GM12892 (cell line): ENCODE results near the gene SURF4.
"Not testable (repeated sequence)": the region's sequence is repeated elsewhere in the genome, so short reads cannot be mapped to it uniquely, and the experiment has no call there.

Source experiments
- DNase-seq: peaks from one replicate; pipeline ENCODE4 v3.0.0; 2011; ENCODE audit not compliant: insufficient read length
- FAIRE-seq: peaks from 2 replicates; lab custom pipeline; 2011; peaks lifted over from hg19 to GRCh38; lab: Jason Lieb, UNC
- POLR2A ChIP-seq: IDR thresholded peaks from 2 replicates; pipeline ENCODE4 v1.6.1; 2011; ENCODE audit warnings: low read depth, low read length, control low read depth
- POLR2AphosphoS5 ChIP-seq: IDR thresholded peaks from 2 replicates; pipeline ENCODE4 v1.6.1; 2011; ENCODE audit warnings: low read depth, low read length, control low read depth
- TAF1 ChIP-seq: IDR thresholded peaks from 2 replicates; pipeline ENCODE4 v1.6.1; 2011; ENCODE audit warnings: low read depth, mild to moderate bottlenecking, control low read depth, low read length, borderline replicate concordance

The SURF4 gene

GRCh38 chr9:133380734-133381133 is 4.9 kb upstream of the SURF4 start:
- TF ChIP-seq POLR2AphosphoS5 (no peak), POLR2A (no peak), TAF1 (no peak)
- FAIRE-seq (no peak), DNase-seq (no peak)

- FAIRE-seq = no peak
- DNase-seq = no peak
- TF ChIP-seq TAF1 (no peak), POLR2A (no peak), POLR2AphosphoS5 (no peak)
These were observed 3.6 kb upstream of the SURF4 start for GRCh38 chr9:133379153-133380086.

- no peak for FAIRE-seq
- no peak for TF ChIP-seq TAF1
- TF ChIP-seq POLR2A = no peak
- no peak for TF ChIP-seq POLR2AphosphoS5
- no peak for DNase-seq
These were observed 2.6 kb upstream of the SURF4 start for GRCh38 chr9:133378408-133378962.

GRCh38 chr9:133377721-133378216 is 1.9 kb upstream of the SURF4 start:
- TF ChIP-seq POLR2AphosphoS5 (no peak), TAF1 (no peak), POLR2A (no peak)
- DNase-seq (no peak), FAIRE-seq (no peak)

- FAIRE-seq, DNase-seq: not testable (repeated sequence)
These were observed 1.4 kb upstream of the SURF4 start for GRCh38 chr9:133377280-133377679.

- FAIRE-seq (no peak), DNase-seq (peak; percentile 54)
- TF ChIP-seq POLR2A (no peak), TAF1 (no peak), POLR2AphosphoS5 (no peak)
These were observed 640 bp downstream of the SURF4 start for GRCh38 chr9:133375116-133375723.

GRCh38 chr9:133374612-133375115 is 1.2 kb downstream of the SURF4 start:
- FAIRE-seq (no peak), DNase-seq (no peak)
- no peak for TF ChIP-seq POLR2A
- TF ChIP-seq TAF1 = no peak
- TF ChIP-seq POLR2AphosphoS5 = no peak

- DNase-seq = no peak
- FAIRE-seq = no peak
- TF ChIP-seq POLR2A = no peak
- TF ChIP-seq TAF1 = no peak
- TF ChIP-seq POLR2AphosphoS5 = no peak
These were observed 3.7 kb downstream of the SURF4 start for GRCh38 chr9:133372144-133372543.

GRCh38 chr9:133371261-133371711 is 4.6 kb downstream of the SURF4 start:
- FAIRE-seq (peak; percentile 33), DNase-seq (no peak)
- TF ChIP-seq POLR2A = no peak
- no peak for TF ChIP-seq TAF1
- TF ChIP-seq POLR2AphosphoS5 = no peak

- FAIRE-seq = no peak
- TF ChIP-seq POLR2A (no peak), TAF1 (no peak), POLR2AphosphoS5 (no peak)
- DNase-seq = no peak
These were observed 5.2 kb downstream of the SURF4 start for GRCh38 chr9:133370685-133371084.

- TF ChIP-seq TAF1 (no peak), POLR2AphosphoS5 (no peak), POLR2A (no peak)
- no peak for DNase-seq
- FAIRE-seq = no peak
These were observed 5.9 kb downstream of the SURF4 start for GRCh38 chr9:133369933-133370332.

- no peak for FAIRE-seq
- no peak for DNase-seq
- TF ChIP-seq POLR2A = no peak
- no peak for TF ChIP-seq POLR2AphosphoS5
- no peak for TF ChIP-seq TAF1
These were observed 6.4 kb downstream of the SURF4 start for GRCh38 chr9:133369422-133369821.
